HepG2 (cell line): ENCODE results near the gene OPRD1. TPM values are rescaled to one million over a fixed set of nuclear protein-coding genes. Genes with fewer than 3 reads are reported as not detected.

Experiments used
- ARHGAP35 ChIP-seq: sonication (generic); formaldehyde crosslinking; IDR thresholded peaks from 2 replicates; pipeline ENCODE4 v1.9.0; 2022; ENCODE audit warnings: mild to moderate bottlenecking, inconsistent platforms, moderate library complexity, missing genetic modification reagents, borderline replicate concordance
- ATF7 ChIP-seq, 2 experiments: fragments of 450-650 bp in 1 of 2; sonication (generic) in 1 of 2; formaldehyde crosslinking in 1 of 2; IDR thresholded peaks; 2 replicates each; pipeline versions ENCODE4 v1.4.0 to v1.6.1; 2016 to 2020; ENCODE audit warnings: antibody characterized with exemption in 1 of 2, mild to moderate bottlenecking in 1 of 2, missing genetic modification reagents in 1 of 2
- ATF7-NPFF ChIP-seq: sonication (generic); formaldehyde crosslinking; IDR thresholded peaks from 2 replicates; pipeline ENCODE4 v1.8.1; 2023; ENCODE audit warnings: mild to moderate bottlenecking, low read depth, missing genetic modification reagents, moderate library complexity
- GATAD2A ChIP-seq: IDR thresholded peaks from 2 replicates; pipeline ENCODE4 v1.6.1; 2016
- HNRNPLL ChIP-seq: fragments of 200-400 bp; formaldehyde crosslinking; IDR thresholded peaks from 2 replicates; pipeline ENCODE4 v1.6.1; 2017; ENCODE audit warnings: mild to moderate bottlenecking, low read depth, low read length; ENCODE audit not compliant: poor library complexity, severe bottlenecking
- KAT8 ChIP-seq: IDR thresholded peaks from 2 replicates; pipeline ENCODE4 v1.6.1; 2016; ENCODE audit warnings: missing genetic modification reagents, missing compliant biosample characterization
- MYC ChIP-seq: sonication (generic); formaldehyde crosslinking; IDR thresholded peaks from 2 replicates; pipeline ENCODE4 v1.9.0; 2021; ENCODE audit warnings: missing genetic modification reagents, borderline replicate concordance
- NONO ChIP-seq, 2 experiments: fragments of 450-650 bp in 1 of 2; sonication (generic) in 1 of 2; formaldehyde crosslinking in 1 of 2; IDR thresholded peaks in 1 of 2; conservative IDR thresholded peaks in 1 of 2; 2 replicates each; pipeline versions ENCODE4 v1.6.1 to v1.8.0; 2017 to 2022; ENCODE audit warnings: mild to moderate bottlenecking in 1 of 2, missing genetic modification reagents in 1 of 2, moderate library complexity in 1 of 2
- RBFOX2 ChIP-seq: fragments of 200-400 bp; formaldehyde crosslinking; IDR thresholded peaks from 2 replicates; pipeline ENCODE4 v1.6.1; 2017; ENCODE audit warnings: low read depth, mild to moderate bottlenecking, low read length
- RBM39 ChIP-seq: fragments of 200-400 bp; formaldehyde crosslinking; IDR thresholded peaks from one replicate; pipeline ENCODE4 v1.6.1; 2018; ENCODE audit warnings: antibody characterized with exemption, mild to moderate bottlenecking, low read depth, low read length; ENCODE audit not compliant: poor library complexity, severe bottlenecking
- SIN3A ChIP-seq: IDR thresholded peaks from 2 replicates; pipeline ENCODE4 v1.6.1; 2011; ENCODE audit warnings: low read depth, mild to moderate bottlenecking, control low read depth, low read length, borderline replicate concordance
- SP4 ChIP-seq: sonication (generic); formaldehyde crosslinking; IDR thresholded peaks from 2 replicates; pipeline ENCODE4 v1.8.1; 2023; ENCODE audit warnings: mild to moderate bottlenecking, missing genetic modification reagents
- ZBTB3 ChIP-seq: sonication (generic); formaldehyde crosslinking; IDR thresholded peaks from 2 replicates; pipeline ENCODE4 v1.4.0; 2020; ENCODE audit warnings: low read depth, mild to moderate bottlenecking, moderate library complexity, missing genetic modification reagents, borderline replicate concordance
- ZBTB7A ChIP-seq: sonication (generic); formaldehyde crosslinking; IDR thresholded peaks from 2 replicates; pipeline ENCODE4 v1.8.0; 2022; ENCODE audit warnings: mild to moderate bottlenecking, missing genetic modification reagents
- ZNF496 ChIP-seq: sonication (generic); formaldehyde crosslinking; IDR thresholded peaks from 2 replicates; pipeline ENCODE4 v1.8.1; 2023; ENCODE audit warnings: mild to moderate bottlenecking, moderate library complexity, missing genetic modification reagents; ENCODE audit not compliant: insufficient replicate concordance
- ZNF558 ChIP-seq: sonication (generic); formaldehyde crosslinking; IDR thresholded peaks from 2 replicates; pipeline ENCODE4 v1.9.0; 2022; ENCODE audit warnings: mild to moderate bottlenecking, missing genetic modification reagents, borderline replicate concordance
- ZNF703 ChIP-seq: sonication (generic); formaldehyde crosslinking; IDR thresholded peaks from 2 replicates; pipeline ENCODE4 v1.5.1; 2020; ENCODE audit warnings: missing genetic modification reagents, mild to moderate bottlenecking, moderate library complexity, borderline replicate concordance
- ZNF790 ChIP-seq: sonication (generic); formaldehyde crosslinking; IDR thresholded peaks from 2 replicates; pipeline ENCODE4 v1.8.0; 2022; ENCODE audit warnings: missing genetic modification reagents, mild to moderate bottlenecking, borderline replicate concordance
- polyA plus RNA-seq, 8 experiments: library from polyadenylated mRNA; depleted of rRNA in 3 of 8; stranded (reverse) in 7 of 8; unstranded in 1 of 8; fragments of >200 nt; fragmentation: Illumina TruSeq in 4 of 8; extraction: Trizol in 4 of 8; gene quantifications; 2 replicates each; pipeline versions ENCODE4 v1.2.1 to v1.2.3, GENCODE V29; 2011 to 2016; ENCODE audit warnings: low read depth in 4 of 8, missing spikeins in 1 of 8, mixed read lengths in 1 of 8; ENCODE audit not compliant: insufficient read depth in 1 of 8
- total RNA-seq, 5 experiments: library from RNA; depleted of rRNA; stranded (reverse); fragments of >200 nt; fragmentation: Illumina TruSeq; extraction: Trizol; gene quantifications; 2 replicates each; pipeline ENCODE4 v1.2.3, GENCODE V29; 2016; ENCODE audit warnings: low read depth in 1 of 5
- TF ChIP-seq, protein P1 (sequence below): sonication (generic); formaldehyde crosslinking; conservative IDR thresholded peaks from 2 replicates; pipeline ENCODE4 v1.8.0; 2022; ENCODE audit warnings: mild to moderate bottlenecking, moderate library complexity, missing genetic modification reagents
- TF ChIP-seq, protein P2 (sequence below): sonication (generic); formaldehyde crosslinking; IDR thresholded peaks from 2 replicates; pipeline ENCODE4 v1.8.0; 2022; ENCODE audit warnings: low read depth, missing genetic modification reagents
- TF ChIP-seq, protein P3 (sequence below): IDR thresholded peaks from 2 replicates; pipeline ENCODE4 v1.6.1; 2016; ENCODE audit warnings: mild to moderate bottlenecking
- TF ChIP-seq, protein P4 (sequence below): sonication (generic); IDR thresholded peaks from 2 replicates; pipeline ENCODE4 v1.6.1; 2016; ENCODE audit warnings: low read depth, borderline replicate concordance

OPRD1 gene
- total and polyA plus RNA-seq, 2 of the 13 experiments (the other 11 are each of a cell fraction or from before 2014, with no cell fraction given) = 0.02 to 0.03 TPM

DNA sequence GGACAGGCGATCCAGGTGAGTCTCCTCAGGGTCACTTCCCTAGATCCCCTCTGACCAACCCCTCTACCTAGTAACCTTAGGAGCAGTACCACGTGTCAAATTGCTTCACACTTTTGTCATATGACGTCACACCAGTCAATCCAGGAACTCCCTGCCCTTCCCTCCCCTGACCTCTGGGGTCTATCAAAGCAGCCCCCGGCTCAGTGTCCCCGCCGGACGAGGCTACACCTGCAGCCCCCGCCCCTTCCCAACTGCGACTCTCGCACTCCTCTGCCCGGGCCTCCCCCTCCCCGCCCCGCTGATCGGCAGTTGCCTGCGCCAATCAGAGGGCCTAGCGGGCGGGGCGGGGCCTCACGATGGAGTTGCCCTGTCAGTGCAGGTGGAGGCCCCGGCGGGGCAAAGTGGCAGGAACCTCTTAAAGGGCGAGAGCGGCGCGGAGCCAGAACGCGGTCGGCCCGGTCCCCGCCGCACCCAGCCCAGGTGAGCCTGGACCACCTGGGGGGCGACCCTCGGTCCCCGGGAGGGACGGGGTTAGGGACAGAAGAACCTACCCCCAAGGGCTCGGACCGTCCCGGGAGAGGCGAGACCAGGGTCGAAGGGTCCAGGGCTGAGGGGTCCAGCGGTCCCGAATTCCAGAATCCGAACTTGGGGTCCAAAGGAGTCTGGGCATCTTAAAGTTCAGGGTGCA lies 74.9 kb downstream of the OPRD1 start (continued):
- TF ChIP-seq SP4 (CRISPR knock-in tag) (peak; percentile 38; the same call in 1 of the 2 replicates), ZBTB3 (CRISPR knock-in tag) (no peak), SIN3A (peak; percentile 9; the same call in 1 of the 2 replicates), ZNF496 (CRISPR knock-in tag) (no peak), ZBTB7A (CRISPR knock-in tag) (0 out of 2 replicates have a peak, but pooled peaks have one; percentile 36), ZNF703 (CRISPR knock-in tag) (0 out of 2 replicates have a peak, but pooled peaks have one; percentile 59), KAT8 (peak; percentile 56; the same call in 1 of the 2 replicates), RBM39 (peak; percentile 78), ARHGAP35 (CRISPR knock-in tag) (no peak), MYC (peak; percentile 80), ZNF558 (CRISPR knock-in tag) (peak; percentile 50; the same call in 1 of the 2 replicates), ATF7-NPFF (0 out of 2 replicates have a peak, but pooled peaks have one; percentile 29), GATAD2A (CRISPR knock-in tag) (0 out of 2 replicates have a peak, but pooled peaks have one; percentile 16), ATF7 (IDR thresholded peaks at IDR 0.05) (peak; percentile 97), ATF7 (CRISPR knock-in tag; IDR thresholded peaks at IDR 0.05) (0 out of 2 replicates have a peak, but pooled peaks have one; percentile 36), ZNF790 (peak; percentile 74; the same call in 1 of the 2 replicates), HNRNPLL (peak; percentile 50), NONO (IDR thresholded peaks at IDR 0.05) (no peak), NONO (CRISPR knock-in tag; conservative IDR thresholded peaks at IDR 0.05) (0 out of 2 replicates have a peak, but pooled peaks have one; percentile 31), RBFOX2 (peak; percentile 81)
- TF ChIP-seq, protein P1, sequence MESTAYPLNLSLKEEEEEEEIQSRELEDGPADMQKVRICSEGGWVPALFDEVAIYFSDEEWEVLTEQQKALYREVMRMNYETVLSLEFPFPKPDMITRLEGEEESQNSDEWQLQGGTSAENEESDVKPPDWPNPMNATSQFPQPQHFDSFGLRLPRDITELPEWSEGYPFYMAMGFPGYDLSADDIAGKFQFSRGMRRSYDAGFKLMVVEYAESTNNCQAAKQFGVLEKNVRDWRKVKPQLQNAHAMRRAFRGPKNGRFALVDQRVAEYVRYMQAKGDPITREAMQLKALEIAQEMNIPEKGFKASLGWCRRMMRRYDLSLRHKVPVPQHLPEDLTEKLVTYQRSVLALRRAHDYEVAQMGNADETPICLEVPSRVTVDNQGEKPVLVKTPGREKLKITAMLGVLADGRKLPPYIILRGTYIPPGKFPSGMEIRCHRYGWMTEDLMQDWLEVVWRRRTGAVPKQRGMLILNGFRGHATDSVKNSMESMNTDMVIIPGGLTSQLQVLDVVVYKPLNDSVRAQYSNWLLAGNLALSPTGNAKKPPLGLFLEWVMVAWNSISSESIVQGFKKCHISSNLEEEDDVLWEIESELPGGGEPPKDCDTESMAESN = peak; percentile 83; the same call in 1 of the 2 replicates
- TF ChIP-seq, protein P2, sequence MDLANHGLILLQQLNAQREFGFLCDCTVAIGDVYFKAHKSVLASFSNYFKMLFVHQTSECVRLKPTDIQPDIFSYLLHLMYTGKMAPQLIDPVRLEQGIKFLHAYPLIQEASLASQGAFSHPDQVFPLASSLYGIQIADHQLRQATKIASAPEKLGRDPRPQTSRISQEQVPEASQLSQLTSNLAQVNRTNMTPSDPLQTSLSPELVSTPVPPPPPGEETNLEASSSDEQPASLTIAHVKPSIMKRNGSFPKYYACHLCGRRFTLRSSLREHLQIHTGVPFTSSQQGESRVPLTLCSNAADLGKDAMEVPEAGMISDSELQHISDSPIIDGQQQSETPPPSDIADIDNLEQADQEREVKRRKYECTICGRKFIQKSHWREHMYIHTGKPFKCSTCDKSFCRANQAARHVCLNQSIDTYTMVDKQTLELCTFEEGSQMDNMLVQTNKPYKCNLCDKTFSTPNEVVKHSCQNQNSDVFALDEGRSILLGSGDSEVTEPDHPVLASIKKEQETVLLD (CRISPR knock-in tag) = no peak
- TF ChIP-seq, protein P3, sequence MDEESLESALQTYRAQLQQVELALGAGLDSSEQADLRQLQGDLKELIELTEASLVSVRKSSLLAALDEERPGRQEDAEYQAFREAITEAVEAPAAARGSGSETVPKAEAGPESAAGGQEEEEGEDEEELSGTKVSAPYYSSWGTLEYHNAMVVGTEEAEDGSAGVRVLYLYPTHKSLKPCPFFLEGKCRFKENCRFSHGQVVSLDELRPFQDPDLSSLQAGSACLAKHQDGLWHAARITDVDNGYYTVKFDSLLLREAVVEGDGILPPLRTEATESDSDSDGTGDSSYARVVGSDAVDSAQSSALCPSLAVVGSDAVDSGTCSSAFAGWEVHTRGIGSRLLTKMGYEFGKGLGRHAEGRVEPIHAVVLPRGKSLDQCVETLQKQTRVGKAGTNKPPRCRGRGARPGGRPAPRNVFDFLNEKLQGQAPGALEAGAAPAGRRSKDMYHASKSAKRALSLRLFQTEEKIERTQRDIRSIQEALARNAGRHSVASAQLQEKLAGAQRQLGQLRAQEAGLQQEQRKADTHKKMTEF = peak; percentile 50; the same call in 1 of the 2 replicates
- TF ChIP-seq, protein P4, sequence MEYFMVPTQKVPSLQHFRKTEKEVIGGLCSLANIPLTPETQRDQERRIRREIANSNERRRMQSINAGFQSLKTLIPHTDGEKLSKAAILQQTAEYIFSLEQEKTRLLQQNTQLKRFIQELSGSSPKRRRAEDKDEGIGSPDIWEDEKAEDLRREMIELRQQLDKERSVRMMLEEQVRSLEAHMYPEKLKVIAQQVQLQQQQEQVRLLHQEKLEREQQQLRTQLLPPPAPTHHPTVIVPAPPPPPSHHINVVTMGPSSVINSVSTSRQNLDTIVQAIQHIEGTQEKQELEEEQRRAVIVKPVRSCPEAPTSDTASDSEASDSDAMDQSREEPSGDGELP = peak; percentile 74
